ENCODE results near the gene GPR18.

Gene GPR18

DNA sequence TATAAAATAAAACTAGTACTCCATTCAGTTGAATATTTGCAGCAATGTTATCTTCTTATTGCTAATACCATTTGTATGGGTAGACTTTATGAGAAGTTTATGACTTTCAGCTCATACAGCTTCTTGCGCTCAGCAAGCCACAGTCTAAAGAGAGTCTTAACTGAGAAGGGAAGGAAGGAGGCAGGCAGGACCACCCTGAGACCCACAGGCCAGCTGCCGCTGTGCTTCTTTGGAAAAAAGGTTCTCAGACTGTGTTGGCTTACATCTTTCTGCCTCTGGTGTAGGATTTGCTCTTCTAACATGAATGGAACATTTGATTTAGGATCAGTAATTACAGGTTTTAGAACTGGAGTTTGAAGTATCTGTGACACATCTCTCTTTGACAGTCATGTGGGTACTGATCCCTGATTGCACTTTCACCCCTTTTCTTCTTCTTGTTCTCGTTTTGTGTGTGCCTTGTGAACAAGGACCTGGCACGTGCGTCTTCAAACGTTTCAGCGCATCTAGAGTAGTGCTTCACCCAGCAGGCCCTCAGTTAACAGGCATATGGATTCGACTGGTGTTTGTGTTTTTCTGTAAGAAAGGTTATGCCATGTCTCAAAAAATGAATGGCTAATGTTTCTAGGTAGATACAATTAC is 7.1 kb upstream of the GPR18 start:
- Histone ChIP-seq H2BK15ac (replicated peaks; ENCODE audit: low read depth) (no peak overlapping the region), H3K18ac (ENCODE audit: low read length) (no peak overlapping the region), H3K79me2 (ENCODE audit: control insufficient read depth, insufficient read depth, low read length) (no peaks in the 10 kb centered on the region), H3K27ac (ENCODE audit: low read depth, low read length) (no peak overlapping the region), H2AK5ac (ENCODE audit: low read length) (no peak overlapping the region), H3K4me3 (ENCODE audit: low read length) (no peak overlapping the region), H3K4me2 (ENCODE audit: low read length) (no peak overlapping the region), H3K27me3 (ENCODE audit: insufficient read depth, low read length, poor library complexity) (no peaks in the 10 kb centered on the region), H3K4ac (ENCODE audit: low read depth, low read length) (no peak overlapping the region), H4K8ac (ENCODE audit: low read depth, low read length) (no peak overlapping the region), H4K5ac (ENCODE audit: low read length) (no peak overlapping the region), H3K36me3 (ENCODE audit: control insufficient read depth, insufficient read depth, low read length) (no peaks in the 10 kb centered on the region), H2BK5ac (ENCODE audit: low read length) (no peak overlapping the region), H3K9ac (ENCODE audit: low read length) (no peak overlapping the region), H3K23ac (ENCODE audit: low read length) (no peak overlapping the region), H3K4me1 (ENCODE audit: control insufficient read depth, low read depth, low read length) (peaks cover 4% of the 10 kb centered on the region), H3K56ac (ENCODE audit: low read length) (no peak overlapping the region), H2BK120ac (ENCODE audit: low read depth, low read length) (no peak overlapping the region), H3K79me1 (ENCODE audit: low read length) (peaks cover 2% of the 10 kb centered on the region)
- DNase-seq, result no peak
- no CpG with 5 or more reads among the region's 8 CpGs for WGBS (ENCODE audit: extremely low coverage, insufficient coverage, low lambda C conversion rate)

DNA sequence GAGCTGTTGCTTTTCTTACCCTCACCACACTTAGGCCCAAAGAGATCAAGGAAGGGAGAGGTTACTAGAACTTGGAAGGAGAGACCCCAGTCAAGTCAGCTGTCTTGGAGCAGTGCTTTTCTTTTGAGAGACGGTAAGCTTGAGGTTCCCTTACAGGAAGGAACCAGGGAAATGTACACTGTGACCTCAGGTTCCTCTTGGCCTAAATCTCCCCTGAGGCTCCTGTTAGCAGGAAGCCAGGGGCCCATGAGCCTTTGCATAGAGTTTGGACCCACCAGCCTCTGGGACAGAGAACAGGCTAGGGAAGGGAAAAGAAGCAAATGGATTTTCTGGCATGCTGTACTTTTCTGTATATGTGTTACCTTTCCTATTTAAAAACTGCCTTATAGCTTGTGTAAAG is 5.9 kb upstream of the GPR18 start:
- Histone ChIP-seq H3K9ac (ENCODE audit: low read length) (no peak overlapping the region), H3K4me1 (ENCODE audit: control insufficient read depth, low read depth, low read length) (peaks cover 4% of the 10 kb centered on the region), H3K18ac (ENCODE audit: low read length) (no peak overlapping the region), H3K27me3 (ENCODE audit: insufficient read depth, low read length, poor library complexity) (no peaks in the 10 kb centered on the region), H3K27ac (ENCODE audit: low read depth, low read length) (no peak overlapping the region), H3K36me3 (ENCODE audit: control insufficient read depth, insufficient read depth, low read length) (no peaks in the 10 kb centered on the region), H3K4me3 (ENCODE audit: low read length) (no peak overlapping the region), H3K79me2 (ENCODE audit: control insufficient read depth, insufficient read depth, low read length) (no peaks in the 10 kb centered on the region), H3K79me1 (ENCODE audit: low read length) (peaks cover 3% of the 10 kb centered on the region), H2BK15ac (replicated peaks; ENCODE audit: low read depth) (no peak overlapping the region), H3K23ac (ENCODE audit: low read length) (no peak overlapping the region), H2BK120ac (ENCODE audit: low read depth, low read length) (no peak overlapping the region), H2AK5ac (ENCODE audit: low read length) (no peak overlapping the region), H3K4ac (ENCODE audit: low read depth, low read length) (no peak overlapping the region), H2BK5ac (ENCODE audit: low read length) (no peak overlapping the region), H4K8ac (ENCODE audit: low read depth, low read length) (no peak overlapping the region), H3K4me2 (ENCODE audit: low read length) (no peak overlapping the region), H4K5ac (ENCODE audit: low read length) (no peak overlapping the region), H3K56ac (ENCODE audit: low read length) (no peak overlapping the region)
- DNase-seq, result no peak
- no CpG with 5 or more reads among the region's 1 CpG for WGBS (ENCODE audit: extremely low coverage, insufficient coverage, low lambda C conversion rate)

DNA sequence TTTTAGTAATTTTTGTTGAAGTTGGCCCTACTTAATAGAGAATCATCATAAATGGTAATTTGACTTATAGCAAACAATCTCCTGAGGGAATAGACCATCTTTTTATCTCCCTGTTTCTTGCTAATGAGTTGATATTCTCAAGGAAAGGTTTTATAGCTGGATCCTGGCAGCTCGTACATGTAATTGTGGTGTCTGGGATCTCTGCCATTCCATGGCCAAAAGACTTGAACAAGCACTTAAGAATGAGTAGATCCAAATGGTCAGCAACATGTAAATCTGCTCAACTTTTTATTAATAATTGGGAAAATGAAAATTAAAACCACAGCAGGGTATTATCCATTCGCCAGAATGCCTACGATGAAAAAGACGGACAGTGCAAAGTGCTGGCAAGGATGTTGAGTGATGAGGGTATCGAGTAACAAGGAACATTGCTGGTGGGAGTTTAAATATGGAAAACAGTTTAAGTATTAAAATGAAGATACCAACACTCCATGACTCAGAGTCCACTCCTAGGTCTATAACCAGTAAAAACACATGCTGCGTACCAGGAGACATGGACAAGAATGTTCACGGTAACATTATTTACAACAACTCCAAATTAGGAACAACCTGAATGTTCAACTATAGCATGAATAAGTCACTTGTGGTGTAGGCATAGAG is 5.1 kb upstream of the GPR18 start:
- H3K36me3 ChIP-seq (ENCODE audit: control insufficient read depth, insufficient read depth, low read length), result no peaks in the 10 kb centered on the region
- no peak overlapping the region for H3K27ac ChIP-seq (ENCODE audit: low read depth, low read length)
- no peak overlapping the region for H3K4ac ChIP-seq (ENCODE audit: low read depth, low read length)
- no peak overlapping the region for H3K9ac ChIP-seq (ENCODE audit: low read length)
- no peak overlapping the region for H2BK15ac ChIP-seq (replicated peaks; ENCODE audit: low read depth)
- no peak overlapping the region for H3K23ac ChIP-seq (ENCODE audit: low read length)
- no peak overlapping the region for H3K18ac ChIP-seq (ENCODE audit: low read length)
- H4K8ac ChIP-seq (ENCODE audit: low read depth, low read length), result no peak overlapping the region
- no peak overlapping the region for H3K4me3 ChIP-seq (ENCODE audit: low read length)
- no peak overlapping the region for H4K5ac ChIP-seq (ENCODE audit: low read length)
- no CpG with 5 or more reads among the region's 7 CpGs for WGBS (ENCODE audit: extremely low coverage, insufficient coverage, low lambda C conversion rate)
- peaks cover 4% of the 10 kb centered on the region for H3K4me1 ChIP-seq (ENCODE audit: control insufficient read depth, low read depth, low read length)
- DNase-seq, result no peak
- no peaks in the 10 kb centered on the region for H3K79me2 ChIP-seq (ENCODE audit: control insufficient read depth, insufficient read depth, low read length)
- peaks cover 3% of the 10 kb centered on the region for H3K79me1 ChIP-seq (ENCODE audit: low read length)
- no peak overlapping the region for H3K4me2 ChIP-seq (ENCODE audit: low read length)
- no peak overlapping the region for H2BK120ac ChIP-seq (ENCODE audit: low read depth, low read length)
- no peak overlapping the region for H2AK5ac ChIP-seq (ENCODE audit: low read length)
- H3K56ac ChIP-seq (ENCODE audit: low read length), result no peak overlapping the region
- H2BK5ac ChIP-seq (ENCODE audit: low read length), result no peak overlapping the region
- no peaks in the 10 kb centered on the region for H3K27me3 ChIP-seq (ENCODE audit: insufficient read depth, low read length, poor library complexity)

DNA sequence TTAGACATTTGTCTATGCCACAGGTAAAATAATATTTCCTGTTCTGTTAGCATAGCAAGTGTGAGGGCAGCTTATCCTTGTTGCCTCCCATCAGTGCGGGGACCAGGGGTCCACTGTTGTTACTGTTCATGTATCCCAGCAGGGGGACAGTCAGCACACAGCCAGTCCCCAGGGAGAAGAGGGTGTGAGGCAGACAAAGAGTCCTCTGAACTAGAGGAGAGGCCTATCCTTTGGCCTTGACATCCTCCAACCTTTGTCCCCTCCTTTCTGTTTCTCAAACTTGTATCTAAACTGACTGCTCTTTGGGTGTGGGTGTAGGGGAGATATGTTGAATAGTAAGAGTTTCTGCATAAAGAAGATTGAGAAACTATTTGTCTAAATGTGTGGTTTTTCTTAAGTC is 2.9 kb upstream of the GPR18 start:
- no peak overlapping the region for H3K9ac ChIP-seq (ENCODE audit: low read length)
- H3K18ac ChIP-seq (ENCODE audit: low read length), result no peak overlapping the region
- no peaks in the 10 kb centered on the region for H3K36me3 ChIP-seq (ENCODE audit: control insufficient read depth, insufficient read depth, low read length)
- no peak overlapping the region for H4K5ac ChIP-seq (ENCODE audit: low read length)
- H3K4ac ChIP-seq (ENCODE audit: low read depth, low read length), result no peak overlapping the region
- no peaks in the 10 kb centered on the region for H3K27me3 ChIP-seq (ENCODE audit: insufficient read depth, low read length, poor library complexity)
- H3K4me1 ChIP-seq (ENCODE audit: control insufficient read depth, low read depth, low read length), result no peaks in the 10 kb centered on the region
- H3K79me1 ChIP-seq (ENCODE audit: low read length), result peaks cover 3% of the 10 kb centered on the region
- H3K79me2 ChIP-seq (ENCODE audit: control insufficient read depth, insufficient read depth, low read length), result no peaks in the 10 kb centered on the region
- H2BK15ac ChIP-seq (replicated peaks; ENCODE audit: low read depth), result no peak overlapping the region
- H2BK5ac ChIP-seq (ENCODE audit: low read length), result no peak overlapping the region
- H2AK5ac ChIP-seq (ENCODE audit: low read length), result no peak overlapping the region
- DNase-seq, result no peak
- WGBS (ENCODE audit: extremely low coverage, insufficient coverage, low lambda C conversion rate), result no CpG with 5 or more reads among the region's 1 CpG
- H3K56ac ChIP-seq (ENCODE audit: low read length), result no peak overlapping the region
- H3K27ac ChIP-seq (ENCODE audit: low read depth, low read length), result no peak overlapping the region
- H4K8ac ChIP-seq (ENCODE audit: low read depth, low read length), result no peak overlapping the region
- H3K23ac ChIP-seq (ENCODE audit: low read length), result no peak overlapping the region
- H3K4me3 ChIP-seq (ENCODE audit: low read length), result no peak overlapping the region
- no peak overlapping the region for H2BK120ac ChIP-seq (ENCODE audit: low read depth, low read length)
- H3K4me2 ChIP-seq (ENCODE audit: low read length), result no peak overlapping the region

DNA sequence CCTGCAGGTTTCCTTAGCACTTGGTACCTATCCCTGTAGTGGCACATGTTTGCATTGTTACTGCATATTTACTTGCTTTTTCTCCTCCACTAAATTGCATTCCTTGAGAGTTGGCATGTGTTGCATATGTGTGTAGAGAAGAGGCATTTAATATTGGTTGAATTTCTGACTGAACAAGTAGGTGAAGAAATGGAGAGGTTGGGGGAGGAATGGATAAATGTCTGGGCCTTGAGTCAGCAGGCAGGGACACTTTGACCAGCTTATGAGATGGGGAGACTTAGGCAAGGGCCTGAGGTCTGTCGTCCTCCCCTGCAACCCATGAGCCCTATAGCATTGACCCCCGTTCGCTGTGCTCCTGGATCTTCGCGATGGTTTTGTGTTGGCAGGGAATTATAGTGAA is 2.0 kb upstream of the GPR18 start:
- H3K4me1 ChIP-seq (ENCODE audit: control insufficient read depth, low read depth, low read length), result no peaks in the 10 kb centered on the region
- no peak overlapping the region for H2BK5ac ChIP-seq (ENCODE audit: low read length)
- no peak overlapping the region for H3K18ac ChIP-seq (ENCODE audit: low read length)
- no peaks in the 10 kb centered on the region for H3K79me2 ChIP-seq (ENCODE audit: control insufficient read depth, insufficient read depth, low read length)
- H2BK15ac ChIP-seq (replicated peaks; ENCODE audit: low read depth), result no peak overlapping the region
- no peak overlapping the region for H2BK120ac ChIP-seq (ENCODE audit: low read depth, low read length)
- no peak overlapping the region for H2AK5ac ChIP-seq (ENCODE audit: low read length)
- no peak for DNase-seq
- H3K79me1 ChIP-seq (ENCODE audit: low read length), result peaks cover 1% of the 10 kb centered on the region
- H3K9ac ChIP-seq (ENCODE audit: low read length), result no peak overlapping the region
- no peak overlapping the region for H3K4me2 ChIP-seq (ENCODE audit: low read length)
- no peaks in the 10 kb centered on the region for H3K36me3 ChIP-seq (ENCODE audit: control insufficient read depth, insufficient read depth, low read length)
- no peak overlapping the region for H3K27ac ChIP-seq (ENCODE audit: low read depth, low read length)
- H3K4me3 ChIP-seq (ENCODE audit: low read length), result no peak overlapping the region
- H3K4ac ChIP-seq (ENCODE audit: low read depth, low read length), result no peak overlapping the region
- H3K27me3 ChIP-seq (ENCODE audit: insufficient read depth, low read length, poor library complexity), result no peaks in the 10 kb centered on the region
- no peak overlapping the region for H3K56ac ChIP-seq (ENCODE audit: low read length)
- no peak overlapping the region for H3K23ac ChIP-seq (ENCODE audit: low read length)
- H4K5ac ChIP-seq (ENCODE audit: low read length), result no peak overlapping the region
- H4K8ac ChIP-seq (ENCODE audit: low read depth, low read length), result no peak overlapping the region
- WGBS (ENCODE audit: extremely low coverage, insufficient coverage, low lambda C conversion rate), result no CpG with 5 or more reads among the region's 5 CpGs

DNA sequence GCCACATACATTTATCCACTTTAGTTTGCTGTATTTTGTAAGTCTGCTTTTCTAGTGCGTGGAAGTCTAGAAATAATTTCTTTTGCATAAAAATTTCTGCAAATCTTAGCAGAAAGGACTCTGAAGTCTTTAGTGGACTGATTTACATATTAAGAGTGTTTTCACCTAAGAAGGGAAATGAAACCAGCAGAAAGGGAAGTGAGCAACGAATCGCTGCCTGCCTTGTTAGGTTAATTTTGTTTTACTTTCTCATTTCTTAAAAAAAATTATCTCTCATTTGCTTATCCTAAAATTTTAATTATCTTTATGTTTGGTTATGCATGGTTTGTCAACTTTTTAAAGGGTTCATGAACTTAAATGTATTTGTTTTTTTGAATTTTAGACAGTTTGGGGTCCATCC is 767 bp upstream of the GPR18 start:
- no peak for DNase-seq
- no CpG with 5 or more reads among the region's 3 CpGs for WGBS (ENCODE audit: extremely low coverage, insufficient coverage, low lambda C conversion rate)
- Histone ChIP-seq H3K9ac (ENCODE audit: low read length) (no peak overlapping the region), H4K8ac (ENCODE audit: low read depth, low read length) (no peak overlapping the region), H3K18ac (ENCODE audit: low read length) (no peak overlapping the region), H3K4me2 (ENCODE audit: low read length) (no peak overlapping the region), H3K4ac (ENCODE audit: low read depth, low read length) (no peak overlapping the region), H3K4me1 (ENCODE audit: control insufficient read depth, low read depth, low read length) (no peaks in the 10 kb centered on the region), H3K79me2 (ENCODE audit: control insufficient read depth, insufficient read depth, low read length) (no peaks in the 10 kb centered on the region), H3K56ac (ENCODE audit: low read length) (no peak overlapping the region), H3K4me3 (ENCODE audit: low read length) (no peak overlapping the region), H3K79me1 (ENCODE audit: low read length) (peaks cover 1% of the 10 kb centered on the region), H3K27me3 (ENCODE audit: insufficient read depth, low read length, poor library complexity) (no peaks in the 10 kb centered on the region), H2AK5ac (ENCODE audit: low read length) (no peak overlapping the region), H2BK120ac (ENCODE audit: low read depth, low read length) (no peak overlapping the region), H3K23ac (ENCODE audit: low read length) (no peak overlapping the region), H3K27ac (ENCODE audit: low read depth, low read length) (no peak overlapping the region), H2BK15ac (replicated peaks; ENCODE audit: low read depth) (no peak overlapping the region), H2BK5ac (ENCODE audit: low read length) (no peak overlapping the region), H3K36me3 (ENCODE audit: control insufficient read depth, insufficient read depth, low read length) (no peaks in the 10 kb centered on the region), H4K5ac (ENCODE audit: low read length) (no peak overlapping the region)
